Calu3 (cell line): ENCODE results near the gene NXNL1. TPM values are rescaled to one million over a fixed set of nuclear protein-coding genes. Genes with fewer than 3 reads are reported as not detected.

Experiments used
- BruUV-seq: library from RNA; stranded (reverse); fragments of 400-500 nt; replicated peaks from 2 replicates; lab custom pipeline; 2021; lab: Mats Ljungman, UMichigan
- CTCF ChIA-PET: fragments of 300-600 bp; sonication (Branson Sonifier 250); formaldehyde crosslinking; loops from one replicate; lab custom pipeline; 2022; ENCODE audit warnings: antibody characterized with exemption; lab: Charles Lee
- DNase-seq: peaks from one replicate; pipeline ENCODE4 v3.0.0; 2022
- H3K27ac Mint-ChIP-seq: one replicate; pipeline ENCODE4 v1.8.0; 2022; ENCODE audit warnings: mixed read lengths; ENCODE audit not compliant: unreplicated experiment
- H3K27me3 Mint-ChIP-seq: one replicate; pipeline ENCODE4 v1.8.0; 2022; ENCODE audit warnings: mixed read lengths; ENCODE audit not compliant: unreplicated experiment
- H3K36me3 Mint-ChIP-seq: one replicate; pipeline ENCODE4 v1.8.0; 2022; ENCODE audit warnings: mild to moderate bottlenecking, moderate library complexity, mixed read lengths; ENCODE audit not compliant: insufficient read depth, unreplicated experiment
- H3K4me1 Mint-ChIP-seq: one replicate; pipeline ENCODE4 v1.8.0; 2022; ENCODE audit warnings: mild to moderate bottlenecking, low read depth, mixed read lengths; ENCODE audit not compliant: unreplicated experiment
- H3K4me3 Mint-ChIP-seq: one replicate; pipeline ENCODE4 v1.8.0; 2022; ENCODE audit warnings: mild to moderate bottlenecking, low read depth, moderate library complexity, mixed read lengths; ENCODE audit not compliant: unreplicated experiment
- H3K9me3 Mint-ChIP-seq: one replicate; pipeline ENCODE4 v1.8.0; 2022; ENCODE audit warnings: low read depth, mixed read lengths; ENCODE audit not compliant: unreplicated experiment
- intact Hi-C: fragments of 100-400 bp; cut with micrococcal nuclease; formaldehyde crosslinking; loops from one replicate; pipeline ENCODE4 v1.10.0; 2022; ENCODE audit not compliant: unreplicated experiment
- total RNA-seq: library from RNA; stranded (reverse); gene quantifications from 2 replicates; pipeline ENCODE4 v1.2.3, GENCODE V29; 2022
- TF ChIP-seq, protein P1 (sequence below): fragments of 200-600 bp; IDR thresholded peaks from one replicate; pipeline ENCODE4 v1.8.0; 2022; ENCODE audit warnings: antibody characterized with exemption; ENCODE audit not compliant: unreplicated experiment

Gene NXNL1
- total RNA-seq, 1 experiment from 2014 or later: not detected

DNA sequence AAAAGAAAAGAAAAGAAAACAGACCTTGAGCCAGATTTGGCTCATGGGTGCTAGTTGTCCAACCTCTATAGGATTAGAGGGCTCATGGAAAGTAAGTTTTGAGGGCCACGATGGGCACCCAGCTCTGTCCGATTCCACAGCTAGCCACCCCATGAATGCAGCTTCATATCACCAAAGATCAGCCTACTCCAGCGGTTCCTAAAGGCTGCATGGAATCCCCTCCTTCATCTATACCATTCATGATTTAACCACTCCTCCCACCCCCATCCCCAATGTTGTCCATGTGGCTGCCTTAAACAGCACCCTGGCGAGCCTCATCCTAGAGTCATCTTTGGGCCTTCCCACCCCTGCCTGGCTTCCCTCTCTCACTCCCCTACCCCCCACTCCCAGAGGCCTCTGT is 38.8 kb downstream of the NXNL1 start:
- H3K4me3 Mint-ChIP-seq: no peak overlapping the region
- H3K9me3 Mint-ChIP-seq: no peaks in the 10 kb centered on the region
- no TSS peak for BruUV-seq
- peaks cover 21% of the 10 kb centered on the region for H3K36me3 Mint-ChIP-seq
- CTCF ChIA-PET: no interaction called here
- intact Hi-C loops: no loop called here
- H3K27ac Mint-ChIP-seq: no peak overlapping the region
- no peaks in the 10 kb centered on the region for H3K4me1 Mint-ChIP-seq
- DNase-seq: no peak
- no peaks in the 10 kb centered on the region for H3K27me3 Mint-ChIP-seq
- TF ChIP-seq, protein P1, sequence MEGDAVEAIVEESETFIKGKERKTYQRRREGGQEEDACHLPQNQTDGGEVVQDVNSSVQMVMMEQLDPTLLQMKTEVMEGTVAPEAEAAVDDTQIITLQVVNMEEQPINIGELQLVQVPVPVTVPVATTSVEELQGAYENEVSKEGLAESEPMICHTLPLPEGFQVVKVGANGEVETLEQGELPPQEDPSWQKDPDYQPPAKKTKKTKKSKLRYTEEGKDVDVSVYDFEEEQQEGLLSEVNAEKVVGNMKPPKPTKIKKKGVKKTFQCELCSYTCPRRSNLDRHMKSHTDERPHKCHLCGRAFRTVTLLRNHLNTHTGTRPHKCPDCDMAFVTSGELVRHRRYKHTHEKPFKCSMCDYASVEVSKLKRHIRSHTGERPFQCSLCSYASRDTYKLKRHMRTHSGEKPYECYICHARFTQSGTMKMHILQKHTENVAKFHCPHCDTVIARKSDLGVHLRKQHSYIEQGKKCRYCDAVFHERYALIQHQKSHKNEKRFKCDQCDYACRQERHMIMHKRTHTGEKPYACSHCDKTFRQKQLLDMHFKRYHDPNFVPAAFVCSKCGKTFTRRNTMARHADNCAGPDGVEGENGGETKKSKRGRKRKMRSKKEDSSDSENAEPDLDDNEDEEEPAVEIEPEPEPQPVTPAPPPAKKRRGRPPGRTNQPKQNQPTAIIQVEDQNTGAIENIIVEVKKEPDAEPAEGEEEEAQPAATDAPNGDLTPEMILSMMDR: no peak

DNA sequence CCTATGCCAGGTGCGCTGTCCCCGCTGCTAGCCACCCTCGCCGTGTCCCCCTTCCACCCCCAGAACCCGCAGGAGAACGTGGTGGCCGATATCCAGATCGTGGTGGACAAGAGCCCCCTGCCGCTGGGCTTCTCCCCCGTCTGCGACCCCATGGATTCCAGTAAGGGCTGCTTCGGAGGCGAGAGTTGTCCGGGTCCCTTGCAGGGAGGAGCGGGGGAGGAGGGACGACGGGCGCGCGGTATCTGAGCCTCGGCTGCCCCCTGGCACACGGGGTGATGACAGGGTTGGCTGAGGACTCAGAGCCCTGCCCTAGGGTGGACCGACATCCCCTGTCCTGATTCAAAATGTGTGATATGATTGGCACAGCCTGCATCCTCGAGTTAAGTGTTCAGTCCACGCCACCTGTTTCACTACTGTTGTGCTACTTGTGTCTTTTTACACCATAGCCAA is 40.2 kb downstream of the NXNL1 start:
- BruUV-seq: no TSS peak
- no peaks in the 10 kb centered on the region for H3K27me3 Mint-ChIP-seq
- intact Hi-C loops: no loop called here

DNA sequence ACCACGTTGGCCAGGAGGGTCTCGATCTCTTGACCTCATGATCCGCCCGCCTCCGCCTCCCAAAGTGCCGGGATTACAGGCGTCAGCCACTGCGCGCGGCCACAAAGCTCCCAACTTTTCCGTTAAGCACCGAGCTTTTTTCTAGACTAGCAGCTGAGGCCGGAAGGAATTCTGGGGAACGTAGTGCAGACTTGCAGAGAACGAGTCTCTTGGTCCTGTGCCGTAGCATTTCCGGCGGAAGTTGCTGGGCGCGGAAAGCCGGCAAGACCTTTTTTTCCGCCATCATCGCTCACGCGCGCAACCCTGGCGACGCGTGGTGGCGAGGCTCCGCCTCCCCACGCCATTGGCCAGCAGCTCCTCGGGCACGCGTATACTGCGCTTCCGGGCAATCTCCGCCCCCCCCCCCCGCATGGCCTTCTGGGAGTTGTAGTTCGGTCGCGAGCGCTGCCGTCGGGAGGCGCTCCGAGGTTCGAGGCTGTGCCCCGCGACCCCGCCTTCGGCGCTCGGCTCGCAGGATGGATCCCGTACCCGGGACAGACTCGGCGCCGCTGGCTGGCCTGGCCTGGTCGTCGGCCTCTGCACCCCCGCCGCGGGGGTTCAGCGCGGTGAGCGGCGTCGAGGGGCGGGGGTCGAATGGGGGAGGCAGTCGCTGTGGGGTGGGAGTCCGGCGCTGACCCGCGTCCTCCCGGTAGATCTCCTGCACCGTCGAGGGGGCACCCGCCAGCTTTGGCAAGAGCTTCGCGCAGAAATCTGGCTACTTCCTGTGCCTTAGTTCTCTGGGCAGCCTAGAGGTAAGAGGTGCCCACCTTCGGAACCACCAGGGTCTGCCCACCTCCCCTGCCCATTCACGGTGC is 40.9 kb downstream of the NXNL1 start, which contains the start of gene MVB12A:
MVB12A (plus strand) TSS at position 427 of the 854 bp plus-strand sequence; CDS start at position 516, 89 bp downstream.
- Mint-ChIP-seq H3K36me3 (peaks cover 21% of the 10 kb centered on the region), H3K27ac (peak within 1 kb of the TSS; percentile 64), H3K4me1 (no peaks in the 10 kb centered on the region), H3K4me3 (peak within 1 kb of the TSS; percentile 78), H3K27me3 (no peaks in the 10 kb centered on the region), H3K9me3 (no peaks in the 10 kb centered on the region)
- CTCF ChIA-PET: interaction anchor here (0.5 to 1.1 kb wide), 5 partner anchors 10 to 311 kb away, joined by 3 to 5 read pairs (median 3); no protein-coding TSS in a partner anchor
- BruUV-seq: no TSS peak
- TF ChIP-seq, protein P1: no peak
- peak; percentile 92 for DNase-seq
- intact Hi-C loops: no loop called here

More for the DNA sequence above, 40.2 kb downstream of the NXNL1 start:
- no peak overlapping the region for H3K27ac Mint-ChIP-seq
- H3K4me1 Mint-ChIP-seq: no peaks in the 10 kb centered on the region
- H3K36me3 Mint-ChIP-seq: peaks cover 21% of the 10 kb centered on the region
- peak overlapping the region; percentile 78 for H3K4me3 Mint-ChIP-seq
- CTCF ChIA-PET: interaction anchor here (0.6 kb wide), 1 partner anchor 136 kb away, joined by 3 read pairs; no protein-coding TSS in a partner anchor
- DNase-seq: peak; percentile 35
- no peaks in the 10 kb centered on the region for H3K9me3 Mint-ChIP-seq
- TF ChIP-seq, protein P1: no peak

DNA sequence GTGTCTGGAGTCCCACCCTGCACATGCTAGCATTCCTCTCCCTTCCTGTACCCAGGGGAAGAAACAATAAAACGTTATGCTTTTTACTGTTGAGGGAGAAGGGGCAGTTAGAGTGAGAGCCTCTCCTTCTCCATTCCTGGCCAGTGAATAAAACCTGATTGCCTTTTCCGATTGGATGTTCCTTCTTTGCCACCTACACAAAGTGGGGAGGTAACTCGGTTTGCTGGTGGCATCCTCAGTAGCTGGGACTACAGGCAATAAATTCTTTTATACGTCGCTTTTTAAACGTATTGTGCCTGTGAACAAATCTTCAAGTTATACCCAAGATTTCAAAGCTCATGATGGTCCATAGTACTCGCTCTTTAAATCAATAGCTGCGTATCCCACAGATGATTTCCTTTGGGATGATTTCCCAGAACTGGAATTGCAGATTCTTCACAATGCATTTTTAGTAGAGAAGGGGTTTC is 41.5 kb downstream of the NXNL1 start:
- Mint-ChIP-seq H3K4me1 (no peaks in the 10 kb centered on the region), H3K27ac (peak overlapping the region; percentile 64), H3K9me3 (no peaks in the 10 kb centered on the region), H3K4me3 (peak overlapping the region; percentile 78), H3K36me3 (peaks cover 21% of the 10 kb centered on the region), H3K27me3 (no peaks in the 10 kb centered on the region)
- TF ChIP-seq, protein P1: no peak
- CTCF ChIA-PET: interaction anchor here (0.5 to 1.1 kb wide), 5 partner anchors 11 to 312 kb away, joined by 3 to 5 read pairs (median 3); no protein-coding TSS in a partner anchor
- no peak for DNase-seq
- TSS peak; percentile 81 for BruUV-seq
- intact Hi-C loops: no loop called here
